Upper lobe of left lung (tissue), 6 donors: ENCODE measurements around the gene LAMB1. TPM values are rescaled to one million over a fixed set of nuclear protein-coding genes. Genes with fewer than 3 reads are reported as not detected.

ENCODE experiments used
- ATAC-seq, 2 donors: fragments of 200-7000 bp; cut with Tn5 transposase; one replicate each; pipeline ENCODE4 v1.9.1; 2022; ENCODE audit warnings: mild to moderate bottlenecking in 2 of 2, moderate library complexity in 2 of 2; ENCODE audit not compliant: low FRiP score in 2 of 2
- DNase-seq, 2 donors: peaks; one replicate each; pipeline ENCODE4 v3.0.0-alpha.2; 2019 to 2020
- H3K27ac ChIP-seq, 4 donors: fragments of 200-600 bp; sonication (generic); one replicate each; pipeline ENCODE4 v1.5.1; 2016 to 2019
- H3K27me3 ChIP-seq, 4 donors: fragments of 200-600 bp; sonication (generic); one replicate each; pipeline ENCODE4 v1.5.1; 2017 to 2019
- H3K36me3 ChIP-seq, 4 donors: fragments of 200-600 bp; sonication (generic); one replicate each; pipeline ENCODE4 v1.5.1; 2016 to 2019
- H3K4me1 ChIP-seq, 4 donors: fragments of 200-600 bp; sonication (generic); one replicate each; pipeline ENCODE4 v1.5.1; 2018 to 2019
- H3K4me3 ChIP-seq, 4 donors: fragments of 200-600 bp; sonication (generic); one replicate each; pipeline ENCODE4 v1.5.1; 2017 to 2019; ENCODE audit warnings: mild to moderate bottlenecking in 2 of 4, moderate library complexity in 1 of 4
- H3K9me3 ChIP-seq, 4 donors: fragments of 200-600 bp; sonication (generic); one replicate each; pipeline ENCODE4 v1.5.1; 2018 to 2019
- EP300 ChIP-seq, 4 donors: sonication (generic); formaldehyde crosslinking; IDR thresholded peaks; one replicate each; pipeline ENCODE4 v1.5.1; 2017; ENCODE audit warnings: antibody characterized with exemption in 4 of 4, control low read depth in 2 of 4
- POLR2A ChIP-seq, 4 donors: fragments of 450-650 bp; IDR thresholded peaks; one replicate each; pipeline ENCODE4 v1.5.1; 2016 to 2017; ENCODE audit warnings: antibody characterized with exemption in 4 of 4, mild to moderate bottlenecking in 2 of 4
- POLR2AphosphoS5 ChIP-seq, 2 donors: sonication (generic); formaldehyde crosslinking; IDR thresholded peaks; one replicate each; pipeline ENCODE4 v1.5.1; 2017; ENCODE audit warnings: antibody characterized with exemption in 2 of 2
- WGBS, 2 donors: methylation state at CpG; one replicate each; pipeline ENCODE4 v1.1.5; 2017 to 2018; 5-methylcytosine and 5-hydroxymethylcytosine counted together
- total RNA-seq, 6 donors: library from RNA; depleted of rRNA in 4 of 6; stranded (reverse); fragments of >200 nt in 4 of 6; gene quantifications; one replicate each; pipeline versions ENCODE4 v1.1.0 to v1.2.1, GENCODE V29; 2016 to 2021
- TF ChIP-seq, protein P1 (sequence below), 6 experiments: fragments of 450-650 bp in 4 of 6; fragments of 200-600 bp in 2 of 6; sonication (generic) in 2 of 6; IDR thresholded peaks; one replicate each; pipeline ENCODE4 v1.5.1; 2016 to 2019; ENCODE audit warnings: antibody characterized with exemption in 6 of 6
- donor health status: DM: no; HTN: no; CAD: no; lungs with moderate emphysema.
- donor health status: DM: no; HTN: yes; CAD: no; lungs with severe emphysema.

The LAMB1 gene
- total RNA-seq, 6 donors from 2014 or later, result 100 to 443 (median 135) TPM

GRCh38 chr7:107980671-107981190 is 22.2 kb downstream of the LAMB1 start:
- Histone ChIP-seq H3K27ac (no peak overlapping the region), H3K9me3 (no peaks in the 10 kb centered on the region), H3K4me1 (peaks cover 0 to 17% (median 9%) of the 10 kb centered on the region in 4 donors), H3K27me3 (no peaks in the 10 kb centered on the region), H3K4me3 (no peak overlapping the region), H3K36me3 (peaks cover 0 to 33% (median 0%) of the 10 kb centered on the region in 4 donors)
- no peak for TF ChIP-seq POLR2A (IDR thresholded peaks at IDR 0.05)
- TF ChIP-seq, protein P1, sequence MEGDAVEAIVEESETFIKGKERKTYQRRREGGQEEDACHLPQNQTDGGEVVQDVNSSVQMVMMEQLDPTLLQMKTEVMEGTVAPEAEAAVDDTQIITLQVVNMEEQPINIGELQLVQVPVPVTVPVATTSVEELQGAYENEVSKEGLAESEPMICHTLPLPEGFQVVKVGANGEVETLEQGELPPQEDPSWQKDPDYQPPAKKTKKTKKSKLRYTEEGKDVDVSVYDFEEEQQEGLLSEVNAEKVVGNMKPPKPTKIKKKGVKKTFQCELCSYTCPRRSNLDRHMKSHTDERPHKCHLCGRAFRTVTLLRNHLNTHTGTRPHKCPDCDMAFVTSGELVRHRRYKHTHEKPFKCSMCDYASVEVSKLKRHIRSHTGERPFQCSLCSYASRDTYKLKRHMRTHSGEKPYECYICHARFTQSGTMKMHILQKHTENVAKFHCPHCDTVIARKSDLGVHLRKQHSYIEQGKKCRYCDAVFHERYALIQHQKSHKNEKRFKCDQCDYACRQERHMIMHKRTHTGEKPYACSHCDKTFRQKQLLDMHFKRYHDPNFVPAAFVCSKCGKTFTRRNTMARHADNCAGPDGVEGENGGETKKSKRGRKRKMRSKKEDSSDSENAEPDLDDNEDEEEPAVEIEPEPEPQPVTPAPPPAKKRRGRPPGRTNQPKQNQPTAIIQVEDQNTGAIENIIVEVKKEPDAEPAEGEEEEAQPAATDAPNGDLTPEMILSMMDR (IDR thresholded peaks at IDR 0.05), result no peak
- no peak for TF ChIP-seq POLR2AphosphoS5 (IDR thresholded peaks at IDR 0.05)
- no peak for TF ChIP-seq EP300 (IDR thresholded peaks at IDR 0.05)
- DNase-seq (no peak), ATAC-seq (no peak)
- 95 to 96% methylated on average over 8 of the region's 8 CpGs for WGBS, 2 donors

DNA sequence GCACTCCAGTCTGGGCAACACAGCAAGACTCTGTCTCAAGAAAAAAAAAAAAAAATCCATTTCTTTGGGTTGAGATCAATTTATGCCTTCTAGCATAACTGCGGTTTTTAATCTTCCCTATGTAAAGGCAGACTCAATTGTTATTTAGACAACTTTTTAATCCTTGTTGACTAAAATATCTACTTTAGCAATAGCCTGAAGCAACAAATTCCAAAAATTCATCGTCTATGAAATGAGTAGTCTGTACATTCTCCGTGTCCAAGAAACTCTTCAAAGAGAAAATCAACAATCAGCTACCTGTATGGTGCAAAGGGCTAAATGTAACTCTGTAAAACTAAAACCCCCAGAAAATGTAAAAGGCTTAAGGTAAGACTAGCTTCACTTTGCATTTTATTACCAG is 22.8 kb downstream of the LAMB1 start:
- Histone ChIP-seq H3K36me3 (peaks cover 0 to 37% (median 0%) of the 10 kb centered on the region in 4 donors), H3K9me3 (no peaks in the 10 kb centered on the region), H3K4me1 (peaks cover 0 to 17% (median 9%) of the 10 kb centered on the region in 4 donors), H3K27me3 (no peaks in the 10 kb centered on the region), H3K4me3 (no peak overlapping the region), H3K27ac (no peak overlapping the region)
- no peak for DNase-seq
- TF ChIP-seq EP300 (IDR thresholded peaks at IDR 0.05) (no peak), POLR2A (IDR thresholded peaks at IDR 0.05) (no peak), POLR2AphosphoS5 (IDR thresholded peaks at IDR 0.05) (no peak)
- TF ChIP-seq, protein P1 (IDR thresholded peaks at IDR 0.05), result no peak
- 89% methylated on average over 3 of the region's 3 CpGs for WGBS, 2 donors
- no peak for ATAC-seq

DNA sequence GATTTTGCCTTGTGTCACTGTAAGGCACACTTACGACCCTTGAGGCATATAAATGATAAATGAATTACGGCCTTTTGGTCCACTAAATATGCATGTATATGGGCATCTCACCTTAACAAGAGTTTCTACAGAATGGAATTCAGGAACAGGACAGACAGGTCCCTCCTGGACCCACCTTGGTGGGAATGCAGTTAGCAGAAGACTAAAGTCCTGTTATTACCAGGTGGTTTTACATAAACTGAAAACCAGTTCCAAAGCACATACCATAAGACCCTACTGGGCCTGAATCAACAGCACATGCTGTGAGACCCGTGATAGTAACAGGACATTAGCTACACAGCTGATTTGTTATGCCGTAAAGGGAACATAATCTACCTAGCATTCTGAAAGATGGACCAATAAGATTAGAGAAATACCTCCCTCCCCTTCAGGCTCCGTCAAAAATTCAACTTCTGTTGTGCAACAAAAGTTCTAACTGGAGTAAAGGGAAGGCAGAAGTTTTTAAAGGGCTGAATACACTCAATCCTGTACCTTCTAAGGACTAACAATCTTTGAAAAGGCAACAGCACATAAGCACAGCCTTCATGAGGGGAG is 24.0 kb downstream of the LAMB1 start:
- H3K27me3 ChIP-seq, result no peaks in the 10 kb centered on the region
- no peak for DNase-seq
- WGBS, 2 donors, result 80 to 89% methylated on average over 5 of the region's 5 CpGs
- no peak overlapping the region for H3K4me3 ChIP-seq
- no peak for ATAC-seq
- peaks cover 0 to 31% (median 0%) of the 10 kb centered on the region in 4 donors for H3K36me3 ChIP-seq
- TF ChIP-seq POLR2A (IDR thresholded peaks at IDR 0.05) (no peak), POLR2AphosphoS5 (IDR thresholded peaks at IDR 0.05) (no peak), EP300 (IDR thresholded peaks at IDR 0.05) (no peak)
- TF ChIP-seq, protein P1 (IDR thresholded peaks at IDR 0.05), result no peak
- H3K27ac ChIP-seq, result peak overlapping the region in 1 of 4 donors; percentile 22
- peaks cover 0 to 17% (median 9%) of the 10 kb centered on the region in 4 donors for H3K4me1 ChIP-seq
- H3K9me3 ChIP-seq, result no peaks in the 10 kb centered on the region

- WGBS, 2 donors, result 68 to 88% methylated on average over 4 of the region's 4 CpGs
- ATAC-seq (no peak), DNase-seq (no peak)
- H3K36me3 ChIP-seq, result peaks cover 0 to 31% (median 0%) of the 10 kb centered on the region in 4 donors
- H3K9me3 ChIP-seq, result no peaks in the 10 kb centered on the region
- H3K27ac ChIP-seq, result peak overlapping the region in 1 of 4 donors; percentile 35
- H3K27me3 ChIP-seq, result no peaks in the 10 kb centered on the region
- TF ChIP-seq EP300 (IDR thresholded peaks at IDR 0.05) (no peak), POLR2AphosphoS5 (IDR thresholded peaks at IDR 0.05) (no peak), POLR2A (IDR thresholded peaks at IDR 0.05) (no peak)
- TF ChIP-seq, protein P1 (IDR thresholded peaks at IDR 0.05), result no peak
- H3K4me1 ChIP-seq, result peaks cover 0 to 8% (median 4%) of the 10 kb centered on the region in 4 donors
- no peak overlapping the region for H3K4me3 ChIP-seq
Observed at GRCh38 chr7:107977048-107977447, 25.9 kb downstream of the LAMB1 start.
